ENCODE measurements around the gene CXCL8. TPM values are rescaled to one million over a fixed set of nuclear protein-coding genes. Genes with fewer than 3 reads are reported as not detected.

CXCL8 gene
- total RNA-seq, 1 donor: 5.8 TPM

- Histone ChIP-seq H3K4me3 (ENCODE audit: insufficient read depth, low read length) (no peak overlapping the region), H4K20me1 (ENCODE audit: insufficient read depth, low read length) (no peaks in the 10 kb centered on the region)
Observed at GRCh38 chr4:73777612-73778011, 37.2 kb downstream of the CXCL8 start.

GRCh38 chr4:73780243-73780642, 39.9 kb downstream of the CXCL8 start:
- Histone ChIP-seq H4K20me1 (ENCODE audit: insufficient read depth, low read length) (no peaks in the 10 kb centered on the region), H3K27me3 (ENCODE audit: insufficient read depth, low read length) (no peaks in the 10 kb centered on the region), H3K9me3 (ENCODE audit: low read depth, low read length) (no peaks in the 10 kb centered on the region), H2AFZ (ENCODE audit: low read length) (no peak overlapping the region), H3K27ac (ENCODE audit: low read depth, low read length) (no peak overlapping the region), H3K4me2 (ENCODE audit: insufficient read depth, low read length) (no peak overlapping the region), H3K4me1 (ENCODE audit: insufficient read depth, low read length) (peaks cover 13% of the 10 kb centered on the region), H3K79me2 (ENCODE audit: insufficient read depth, low read length) (no peaks in the 10 kb centered on the region), H3K36me3 (ENCODE audit: insufficient read depth, low read length) (no peaks in the 10 kb centered on the region), H3K4me3 (ENCODE audit: insufficient read depth, low read length) (no peak overlapping the region)
- no peak for DNase-seq (ENCODE audit: insufficient read length, low spot score, missing footprints)
- TF ChIP-seq, protein P1, sequence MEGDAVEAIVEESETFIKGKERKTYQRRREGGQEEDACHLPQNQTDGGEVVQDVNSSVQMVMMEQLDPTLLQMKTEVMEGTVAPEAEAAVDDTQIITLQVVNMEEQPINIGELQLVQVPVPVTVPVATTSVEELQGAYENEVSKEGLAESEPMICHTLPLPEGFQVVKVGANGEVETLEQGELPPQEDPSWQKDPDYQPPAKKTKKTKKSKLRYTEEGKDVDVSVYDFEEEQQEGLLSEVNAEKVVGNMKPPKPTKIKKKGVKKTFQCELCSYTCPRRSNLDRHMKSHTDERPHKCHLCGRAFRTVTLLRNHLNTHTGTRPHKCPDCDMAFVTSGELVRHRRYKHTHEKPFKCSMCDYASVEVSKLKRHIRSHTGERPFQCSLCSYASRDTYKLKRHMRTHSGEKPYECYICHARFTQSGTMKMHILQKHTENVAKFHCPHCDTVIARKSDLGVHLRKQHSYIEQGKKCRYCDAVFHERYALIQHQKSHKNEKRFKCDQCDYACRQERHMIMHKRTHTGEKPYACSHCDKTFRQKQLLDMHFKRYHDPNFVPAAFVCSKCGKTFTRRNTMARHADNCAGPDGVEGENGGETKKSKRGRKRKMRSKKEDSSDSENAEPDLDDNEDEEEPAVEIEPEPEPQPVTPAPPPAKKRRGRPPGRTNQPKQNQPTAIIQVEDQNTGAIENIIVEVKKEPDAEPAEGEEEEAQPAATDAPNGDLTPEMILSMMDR (IDR thresholded peaks at IDR 0.05; ENCODE audit: extremely low read depth, low read depth, low read length): no peak

More at GRCh38 chr4:73777612-73778011, 37.2 kb downstream of the CXCL8 start:
- Histone ChIP-seq H3K36me3 (ENCODE audit: insufficient read depth, low read length) (no peaks in the 10 kb centered on the region), H3K9me3 (ENCODE audit: low read depth, low read length) (no peaks in the 10 kb centered on the region), H3K4me1 (ENCODE audit: insufficient read depth, low read length) (peaks cover 13% of the 10 kb centered on the region), H3K4me2 (ENCODE audit: insufficient read depth, low read length) (no peak overlapping the region), H3K27ac (ENCODE audit: low read depth, low read length) (no peak overlapping the region), H3K27me3 (ENCODE audit: insufficient read depth, low read length) (no peaks in the 10 kb centered on the region), H3K79me2 (ENCODE audit: insufficient read depth, low read length) (no peaks in the 10 kb centered on the region), H2AFZ (ENCODE audit: low read length) (no peak overlapping the region)
- TF ChIP-seq, protein P1 (IDR thresholded peaks at IDR 0.05; ENCODE audit: extremely low read depth, low read depth, low read length): no peak
- peak; percentile 43 for DNase-seq (ENCODE audit: insufficient read length, low spot score, missing footprints)

GRCh38 chr4:73780834-73781233, 40.5 kb downstream of the CXCL8 start:
- Histone ChIP-seq H3K4me3 (ENCODE audit: insufficient read depth, low read length) (no peak overlapping the region), H3K4me1 (ENCODE audit: insufficient read depth, low read length) (peaks cover 9% of the 10 kb centered on the region), H3K79me2 (ENCODE audit: insufficient read depth, low read length) (no peaks in the 10 kb centered on the region), H2AFZ (ENCODE audit: low read length) (no peak overlapping the region), H3K9me3 (ENCODE audit: low read depth, low read length) (no peaks in the 10 kb centered on the region), H3K27me3 (ENCODE audit: insufficient read depth, low read length) (no peaks in the 10 kb centered on the region), H3K27ac (ENCODE audit: low read depth, low read length) (no peak overlapping the region), H3K4me2 (ENCODE audit: insufficient read depth, low read length) (no peak overlapping the region), H3K36me3 (ENCODE audit: insufficient read depth, low read length) (no peaks in the 10 kb centered on the region), H4K20me1 (ENCODE audit: insufficient read depth, low read length) (no peaks in the 10 kb centered on the region)
- TF ChIP-seq, protein P1 (IDR thresholded peaks at IDR 0.05; ENCODE audit: extremely low read depth, low read depth, low read length): no peak
- no peak for DNase-seq (ENCODE audit: insufficient read length, low spot score, missing footprints)

DNA sequence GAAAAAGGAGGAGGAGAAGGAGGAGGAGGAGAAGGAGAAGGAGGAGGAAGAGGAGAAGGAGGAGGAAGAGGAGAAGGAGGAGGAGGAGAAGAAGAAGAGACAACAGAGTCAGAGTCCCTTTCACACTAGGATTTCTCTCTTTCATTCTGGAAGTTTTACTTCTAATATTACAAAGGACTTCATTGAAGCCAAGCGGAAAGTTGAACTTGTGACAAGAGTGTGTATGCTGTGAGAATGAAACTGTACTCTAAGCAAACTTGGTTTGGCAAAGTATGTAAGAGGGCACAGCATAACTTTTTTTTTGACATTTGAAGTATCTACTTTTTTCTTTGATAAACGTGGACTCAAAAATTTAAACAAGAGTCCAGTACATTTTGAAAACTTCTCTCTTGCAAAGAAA, 48.0 kb downstream of the CXCL8 start:
- Histone ChIP-seq H3K9me3 (ENCODE audit: low read depth, low read length) (no peaks in the 10 kb centered on the region), H4K20me1 (ENCODE audit: insufficient read depth, low read length) (no peaks in the 10 kb centered on the region), H3K27me3 (ENCODE audit: insufficient read depth, low read length) (no peaks in the 10 kb centered on the region), H3K4me3 (ENCODE audit: insufficient read depth, low read length) (no peak overlapping the region), H3K4me2 (ENCODE audit: insufficient read depth, low read length) (no peak overlapping the region), H3K4me1 (ENCODE audit: insufficient read depth, low read length) (no peaks in the 10 kb centered on the region), H3K79me2 (ENCODE audit: insufficient read depth, low read length) (no peaks in the 10 kb centered on the region), H2AFZ (ENCODE audit: low read length) (no peak overlapping the region), H3K27ac (ENCODE audit: low read depth, low read length) (no peak overlapping the region), H3K36me3 (ENCODE audit: insufficient read depth, low read length) (no peaks in the 10 kb centered on the region)
- TF ChIP-seq, protein P1 (IDR thresholded peaks at IDR 0.05; ENCODE audit: extremely low read depth, low read depth, low read length): no peak
- DNase-seq (ENCODE audit: insufficient read length, low spot score, missing footprints): no peak

Other genes with a start within 250 kb of the CXCL8 start
- not detected in 2 replicates for gene RASSF6, start 120.1 kb upstream of the CXCL8 start, total RNA-seq
- 1.1 TPM in 1 of 2 replicates, not detected in the other for gene CXCL6, start 96.1 kb downstream of the CXCL8 start, total RNA-seq
- gene PF4V1, start 112.7 kb downstream of the CXCL8 start, total RNA-seq: not detected in 2 replicates
- 0.29 and 4.7 TPM in 2 replicates for gene CXCL1, start 128.8 kb downstream of the CXCL8 start, total RNA-seq
- gene PF4, start 241.5 kb downstream of the CXCL8 start, total RNA-seq: not detected in 2 replicates
- 0.36 TPM in 1 of 2 replicates, not detected in the other for gene PPBP, start 247.6 kb downstream of the CXCL8 start, total RNA-seq

Data from osteoblast (primary cell).